Putamen (tissue), 1 donor: ENCODE results near the gene TMC2.

Experiments used
- DNase-seq: peaks from one replicate; pipeline ENCODE4 v3.0.0-alpha.2; 2016; ENCODE audit warnings: low spot score

TMC2 gene

GRCh38 chr20:2578475-2579192 is 42.3 kb downstream of the TMC2 start:
- DNase-seq: no peak

GRCh38 chr20:2585811-2586210 is 49.4 kb downstream of the TMC2 start:
- no peak for DNase-seq

- DNase-seq: no peak
Observed at GRCh38 chr20:2593756-2594155, 57.4 kb downstream of the TMC2 start.

- DNase-seq: no peak
Observed at GRCh38 chr20:2595076-2595475, 58.7 kb downstream of the TMC2 start.

- no peak for DNase-seq
Observed at GRCh38 chr20:2596673-2597279, 60.4 kb downstream of the TMC2 start.

GRCh38 chr20:2599288-2600006 is 63.1 kb downstream of the TMC2 start:
- DNase-seq: no peak

- no peak for DNase-seq
Observed at GRCh38 chr20:2602046-2602735, 65.8 kb downstream of the TMC2 start.

- no peak for DNase-seq
Observed at GRCh38 chr20:2602746-2603145, 66.4 kb downstream of the TMC2 start.

- DNase-seq: no peak
Observed at GRCh38 chr20:2603816-2604505, 67.6 kb downstream of the TMC2 start.

GRCh38 chr20:2604506-2604835 is 68.1 kb downstream of the TMC2 start:
- DNase-seq: no peak

GRCh38 chr20:2606507-2607006 is 70.2 kb downstream of the TMC2 start:
- no peak for DNase-seq

- no peak for DNase-seq
Observed at GRCh38 chr20:2610326-2610725, 74.0 kb downstream of the TMC2 start.

- no peak for DNase-seq
Observed at GRCh38 chr20:2610941-2611720, 74.8 kb downstream of the TMC2 start.

- no peak for DNase-seq
Observed at GRCh38 chr20:2612073-2612472, 75.7 kb downstream of the TMC2 start.

- no peak for DNase-seq
Observed at GRCh38 chr20:2616634-2617033, 80.3 kb downstream of the TMC2 start.

- DNase-seq: no peak
Observed at GRCh38 chr20:2617099-2617714, 80.8 kb downstream of the TMC2 start.

- no peak for DNase-seq
Observed at GRCh38 chr20:2618815-2619214, 82.4 kb downstream of the TMC2 start.

GRCh38 chr20:2619337-2619736 is 83.0 kb downstream of the TMC2 start:
- no peak for DNase-seq

GRCh38 chr20:2619961-2620595 is 83.7 kb downstream of the TMC2 start:
- DNase-seq: peak; percentile 22

GRCh38 chr20:2624190-2624589 is 87.8 kb downstream of the TMC2 start:
- no peak for DNase-seq
